Breast epithelium (tissue), 3 donors: Measurements from ENCODE around the gene SLC9A3.

ENCODE experiments used
- POLR2AphosphoS5 ChIP-seq, 3 donors: sonication (generic); formaldehyde crosslinking; IDR thresholded peaks; one replicate each; pipeline ENCODE4 v1.6.1; 2017; ENCODE audit warnings: antibody characterized with exemption in 3 of 3
- TF ChIP-seq, protein P1 (sequence below), 3 donors: fragments of 450-650 bp; IDR thresholded peaks; one replicate each; pipeline ENCODE4 v1.5.1; 2016 to 2017; ENCODE audit warnings: antibody characterized with exemption in 3 of 3, mild to moderate bottlenecking in 3 of 3, moderate library complexity in 3 of 3

DNA sequence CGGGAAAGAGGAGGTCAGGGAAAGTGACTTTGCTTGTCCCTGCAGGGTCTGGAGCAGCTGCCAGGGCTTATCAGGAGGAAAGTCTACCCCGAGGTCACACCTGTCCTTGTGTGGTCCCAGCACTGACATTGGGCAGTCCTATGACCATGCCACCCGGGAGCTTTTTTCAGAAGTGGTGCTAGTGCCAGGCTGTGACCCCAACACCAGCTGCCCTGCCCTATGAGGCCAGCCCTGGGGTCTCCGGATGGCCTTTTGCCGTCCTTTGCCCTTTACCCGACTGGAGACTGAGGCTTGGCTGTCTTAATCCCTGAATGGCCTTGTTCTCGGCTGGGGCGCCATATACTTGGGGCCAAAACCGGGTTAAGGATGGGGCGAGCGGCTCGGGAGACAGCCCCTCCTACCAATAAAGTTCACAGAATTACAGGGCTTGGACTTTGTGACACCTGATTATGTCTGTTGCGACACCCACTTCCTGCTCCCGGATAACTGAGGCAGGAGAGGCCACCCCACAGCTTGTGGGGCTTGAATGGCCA, 22.2 kb upstream of the SLC9A3 start:
- no peak for TF ChIP-seq POLR2AphosphoS5 (IDR thresholded peaks at IDR 0.05)
- TF ChIP-seq, protein P1, sequence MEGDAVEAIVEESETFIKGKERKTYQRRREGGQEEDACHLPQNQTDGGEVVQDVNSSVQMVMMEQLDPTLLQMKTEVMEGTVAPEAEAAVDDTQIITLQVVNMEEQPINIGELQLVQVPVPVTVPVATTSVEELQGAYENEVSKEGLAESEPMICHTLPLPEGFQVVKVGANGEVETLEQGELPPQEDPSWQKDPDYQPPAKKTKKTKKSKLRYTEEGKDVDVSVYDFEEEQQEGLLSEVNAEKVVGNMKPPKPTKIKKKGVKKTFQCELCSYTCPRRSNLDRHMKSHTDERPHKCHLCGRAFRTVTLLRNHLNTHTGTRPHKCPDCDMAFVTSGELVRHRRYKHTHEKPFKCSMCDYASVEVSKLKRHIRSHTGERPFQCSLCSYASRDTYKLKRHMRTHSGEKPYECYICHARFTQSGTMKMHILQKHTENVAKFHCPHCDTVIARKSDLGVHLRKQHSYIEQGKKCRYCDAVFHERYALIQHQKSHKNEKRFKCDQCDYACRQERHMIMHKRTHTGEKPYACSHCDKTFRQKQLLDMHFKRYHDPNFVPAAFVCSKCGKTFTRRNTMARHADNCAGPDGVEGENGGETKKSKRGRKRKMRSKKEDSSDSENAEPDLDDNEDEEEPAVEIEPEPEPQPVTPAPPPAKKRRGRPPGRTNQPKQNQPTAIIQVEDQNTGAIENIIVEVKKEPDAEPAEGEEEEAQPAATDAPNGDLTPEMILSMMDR (IDR thresholded peaks at IDR 0.05) = no peak
